NCI-H2107 treated with DMSO at 0.1 percent for 48 hours (cell line): Measurements from ENCODE around the gene EFR3B.
"Not testable (repeated sequence)": the region's sequence is repeated elsewhere in the genome, so short reads cannot be mapped to it uniquely, and the experiment has no call there.

ENCODE experiments used
- DNase-seq: peaks from one replicate; lab custom pipeline; 2025; ENCODE audit not compliant: unreplicated experiment; lab: John Stamatoyannopoulos, UW

Gene EFR3B

DNA sequence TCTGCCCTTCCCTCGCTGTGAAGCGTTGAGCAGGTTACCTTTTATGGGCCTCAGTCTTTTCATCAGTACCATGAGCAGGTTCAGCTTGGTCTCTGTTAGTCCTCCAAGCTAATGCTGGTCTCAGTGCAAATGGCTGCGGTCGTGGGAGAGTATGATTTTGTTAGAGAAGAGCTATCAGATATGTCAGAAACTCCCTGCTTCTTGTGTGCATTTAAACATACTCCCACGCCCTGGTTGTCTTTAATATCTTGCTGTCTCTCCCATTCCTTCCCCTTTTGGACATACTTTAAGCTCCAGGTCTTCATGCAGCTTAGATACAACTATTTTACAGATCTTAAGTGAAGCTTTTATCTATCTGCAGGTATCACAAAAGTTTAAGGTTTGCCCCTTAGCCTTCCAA, 62.9 kb downstream of the EFR3B start:
- no peak for DNase-seq

DNA sequence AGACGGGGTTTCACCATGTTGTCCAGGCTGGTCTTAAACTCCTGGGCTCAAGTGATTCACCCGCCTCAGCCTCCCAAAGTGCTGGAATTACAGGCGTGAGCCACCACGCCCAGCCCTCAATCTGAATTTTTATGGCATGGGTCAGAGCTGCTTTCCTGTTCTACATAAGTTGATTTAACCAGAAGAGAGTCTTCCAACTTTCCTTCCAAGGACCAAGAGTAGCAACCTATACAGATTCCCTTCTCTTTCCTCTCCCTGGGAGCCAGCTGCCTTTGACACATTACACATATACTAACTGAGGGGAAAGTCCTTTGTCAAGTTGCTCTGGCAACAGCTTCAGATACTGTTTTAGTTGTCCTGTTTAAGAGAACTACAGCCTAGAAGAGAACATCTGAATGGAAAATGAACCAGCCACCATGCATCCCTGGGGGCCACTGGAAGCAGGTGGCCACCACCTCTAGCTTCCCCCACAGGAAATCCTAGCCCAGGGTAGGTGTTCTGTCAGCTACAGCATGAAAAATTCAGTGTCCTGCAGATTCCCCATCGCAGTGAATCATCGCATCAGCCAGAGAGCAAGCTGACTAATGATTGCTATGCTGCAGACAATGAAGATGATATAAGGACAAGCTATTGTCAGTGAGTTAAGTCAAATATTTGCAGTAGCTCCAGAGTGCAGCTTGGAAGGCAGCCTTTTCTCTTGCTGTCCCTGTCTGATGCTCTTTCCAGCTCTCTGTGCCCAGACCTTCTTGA, 63.6 kb downstream of the EFR3B start:
- peak; percentile 20 for DNase-seq

DNA sequence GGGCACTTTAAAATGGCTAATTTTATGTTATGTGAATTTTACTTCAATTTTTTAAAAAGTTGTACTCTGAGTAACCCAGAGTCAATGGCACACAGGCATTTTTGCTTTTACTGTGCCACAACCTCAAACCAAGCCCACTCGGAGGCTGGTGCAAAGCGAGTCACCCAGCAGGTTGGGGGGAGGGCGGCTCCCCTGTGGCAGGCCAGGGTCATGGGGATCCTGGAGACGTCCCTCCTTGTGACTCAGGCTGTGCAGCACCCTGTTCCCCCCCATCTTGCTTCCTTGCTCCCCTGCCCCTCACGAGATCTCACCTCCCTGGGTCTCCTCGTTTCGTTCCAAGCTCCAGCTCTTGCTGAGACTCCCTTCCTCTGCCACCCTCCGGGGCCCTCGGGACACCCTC, 67.9 kb downstream of the EFR3B start:
- no peak for DNase-seq

DNA sequence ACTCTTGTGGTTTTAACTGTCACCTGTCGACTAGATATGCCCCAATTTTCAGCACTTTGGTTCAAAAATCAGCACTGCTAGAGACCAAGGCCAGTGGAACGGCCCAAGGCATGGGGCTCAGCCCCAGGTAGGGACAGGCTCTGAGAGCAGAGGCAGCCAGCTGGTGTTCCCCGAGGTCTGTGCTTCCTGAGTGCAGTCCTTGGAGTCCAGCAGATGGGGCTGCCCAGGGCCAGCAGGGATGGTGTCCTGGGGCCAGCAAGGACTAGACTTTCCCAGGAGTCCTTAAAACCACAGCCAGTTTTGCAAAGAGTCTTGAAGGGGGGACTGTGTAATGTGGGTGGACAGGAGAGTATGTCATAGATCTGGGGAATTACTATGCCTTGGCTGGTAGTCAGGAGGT, 70.2 kb downstream of the EFR3B start:
- DNase-seq, result no peak

DNA sequence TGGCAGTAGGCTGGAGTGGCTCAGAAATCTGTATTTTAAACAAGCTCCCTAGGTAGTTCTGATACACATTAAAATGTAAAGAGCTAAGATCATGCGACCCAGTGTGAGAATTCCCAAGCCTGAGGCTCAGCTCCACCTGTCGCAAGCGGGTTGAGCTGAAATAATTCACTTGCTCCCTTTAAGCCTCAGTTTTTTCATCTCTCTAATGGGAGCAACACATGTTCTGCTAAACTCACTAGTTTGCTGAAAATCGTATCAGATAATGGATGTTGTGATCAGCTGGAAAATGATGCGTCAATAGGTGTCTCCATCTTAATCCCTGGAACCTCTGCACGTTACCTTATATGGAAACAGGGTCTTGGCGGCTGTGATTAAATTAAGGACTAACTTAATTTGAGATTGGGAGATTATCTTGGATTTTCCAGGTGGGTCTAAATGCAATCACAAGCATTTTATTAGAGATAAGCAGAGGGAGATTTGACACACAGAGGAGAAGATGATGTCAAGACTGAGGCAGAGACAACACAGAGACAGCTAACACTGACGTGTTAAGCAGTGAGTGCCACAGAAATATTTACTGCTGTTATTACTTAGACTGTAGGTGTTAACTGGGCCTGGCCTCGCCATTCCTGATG, 73.5 kb downstream of the EFR3B start:
- DNase-seq, result no peak

DNA sequence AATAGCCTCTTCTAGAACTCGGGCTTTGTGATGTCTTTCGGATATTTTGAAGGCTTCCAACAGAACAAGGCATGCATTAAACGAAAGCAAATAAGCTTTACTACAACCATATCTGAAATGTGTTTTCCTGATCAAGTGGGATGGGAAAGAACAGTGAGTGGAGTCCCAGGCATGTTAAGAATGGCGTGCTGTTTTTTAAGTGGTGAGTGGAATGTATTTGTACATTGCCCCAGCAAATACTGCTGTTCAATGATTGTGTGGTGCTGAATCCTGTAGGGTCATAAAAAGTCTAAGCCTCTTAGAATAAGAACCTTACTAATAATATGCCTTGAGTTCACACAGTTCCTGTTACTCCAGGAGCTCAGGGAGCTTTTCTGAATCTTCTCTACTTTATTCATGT, 74.0 kb downstream of the EFR3B start:
- no peak for DNase-seq

DNA sequence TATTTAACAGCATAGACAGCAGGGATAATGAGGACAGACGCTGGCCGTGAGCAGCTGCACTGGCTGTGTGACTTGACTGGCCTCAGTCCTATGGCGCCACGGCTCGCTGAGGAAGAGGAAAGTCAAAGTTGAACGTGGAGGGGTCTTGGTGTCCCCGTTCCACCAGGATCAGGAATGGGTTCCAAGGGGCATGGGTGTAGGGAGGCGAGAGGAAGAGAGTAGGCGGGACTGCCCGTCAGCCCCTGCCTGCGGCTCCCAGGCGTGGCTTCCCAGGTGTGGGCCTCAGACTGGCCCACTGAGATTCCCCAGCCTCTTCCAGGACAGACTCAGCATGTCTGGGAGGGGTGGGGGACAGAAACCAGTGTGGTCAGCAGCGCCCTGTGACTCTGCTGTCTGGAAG, 75.1 kb downstream of the EFR3B start:
- DNase-seq, result no peak

DNA sequence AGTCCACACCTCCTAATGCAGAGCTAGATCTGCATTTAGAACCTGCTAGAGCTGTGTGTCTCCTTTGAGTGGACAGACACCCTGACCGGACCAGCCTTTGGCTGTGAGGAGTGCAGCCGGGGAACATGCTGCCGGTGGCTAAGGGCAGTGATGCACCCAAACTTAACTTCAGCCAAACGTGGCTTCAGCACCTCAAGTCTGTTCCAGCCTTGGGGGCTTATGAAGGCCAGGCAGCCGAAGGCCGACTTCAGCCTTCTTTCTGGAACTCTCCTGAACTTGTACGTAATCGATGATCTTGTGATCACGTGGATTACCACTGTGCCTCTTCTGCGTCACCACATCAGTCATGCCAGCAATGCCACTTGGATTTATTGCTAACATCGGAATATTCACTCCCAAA, 77.4 kb downstream of the EFR3B start:
- DNase-seq, result no peak

DNA sequence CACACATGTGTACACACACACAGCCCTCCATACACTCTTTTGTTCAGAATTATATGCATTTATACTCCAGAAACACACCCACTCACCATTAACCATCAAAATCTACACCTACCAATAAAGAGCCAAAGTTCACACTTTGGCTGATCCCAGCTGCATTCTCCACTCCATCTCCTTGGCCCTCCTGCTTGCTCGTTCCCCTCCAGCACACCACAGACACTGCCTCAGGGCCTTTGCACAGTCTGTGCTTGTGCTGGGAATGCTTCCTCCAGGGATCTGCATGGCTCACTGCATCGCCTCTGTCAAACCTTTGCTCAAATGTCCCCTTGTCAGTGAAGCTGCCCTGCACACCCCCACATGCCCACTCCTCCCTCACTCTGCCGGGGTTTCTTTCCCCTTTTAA, 80.5 kb downstream of the EFR3B start:
- DNase-seq, result no peak

DNA sequence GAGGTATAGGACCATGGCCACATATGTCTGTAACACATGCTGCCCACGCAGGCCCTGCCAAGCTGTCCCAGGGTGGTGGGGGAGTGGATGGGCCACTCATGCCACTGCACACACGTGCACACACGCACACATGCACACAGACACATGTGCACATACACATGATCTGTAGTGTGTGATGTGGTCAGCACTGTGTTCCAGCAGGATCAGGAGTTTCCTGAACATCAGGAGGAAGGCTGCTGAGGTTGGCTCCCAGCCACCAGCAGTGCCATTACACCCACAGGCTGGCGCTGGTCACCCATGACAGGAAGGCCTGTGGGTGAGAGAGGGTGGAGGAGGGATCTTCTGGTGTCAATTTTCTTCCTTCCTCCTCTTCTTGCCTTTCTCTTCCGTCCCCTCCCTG, 81.8 kb downstream of the EFR3B start:
- DNase-seq, result no peak

DNA sequence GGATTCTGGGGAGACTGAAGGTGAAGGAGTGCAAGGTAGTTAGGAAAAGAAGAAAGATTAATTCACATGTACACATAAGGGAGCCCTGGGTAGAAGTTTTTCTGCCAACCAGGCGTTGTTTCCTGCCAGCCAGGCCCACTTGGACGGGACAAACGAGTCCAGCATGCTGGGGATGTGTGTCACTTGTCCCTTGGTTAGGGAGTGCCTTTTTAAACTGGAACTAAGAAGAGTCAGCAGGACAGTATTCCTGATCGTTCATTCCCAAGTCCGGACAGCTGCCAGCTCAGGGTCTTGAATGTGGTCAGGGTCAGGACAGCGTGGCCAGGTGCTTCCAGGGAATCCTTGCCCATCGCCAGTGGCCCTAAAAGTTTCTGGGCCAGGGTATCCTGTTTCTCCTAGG, 83.3 kb downstream of the EFR3B start:
- DNase-seq, result no peak

DNA sequence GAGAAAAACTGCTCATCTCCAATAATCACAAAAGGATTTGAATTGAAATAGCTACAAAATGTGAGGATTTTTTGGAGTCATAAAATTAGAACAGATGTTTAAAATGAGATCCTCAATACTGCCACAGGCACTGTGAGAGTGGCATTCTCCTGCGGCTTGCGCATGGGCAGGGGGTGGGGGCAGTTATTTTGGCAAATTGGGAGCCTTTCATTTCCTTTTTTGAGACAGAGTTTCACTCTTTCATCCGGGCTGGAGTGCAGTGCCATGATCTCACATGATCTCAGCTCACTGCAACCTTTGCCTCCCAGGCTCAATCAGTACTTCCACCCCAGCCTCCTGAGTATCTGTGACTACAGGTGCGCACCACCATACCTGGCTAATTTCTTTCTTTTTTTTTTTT, 84.1 kb downstream of the EFR3B start:
- no peak for DNase-seq

DNA sequence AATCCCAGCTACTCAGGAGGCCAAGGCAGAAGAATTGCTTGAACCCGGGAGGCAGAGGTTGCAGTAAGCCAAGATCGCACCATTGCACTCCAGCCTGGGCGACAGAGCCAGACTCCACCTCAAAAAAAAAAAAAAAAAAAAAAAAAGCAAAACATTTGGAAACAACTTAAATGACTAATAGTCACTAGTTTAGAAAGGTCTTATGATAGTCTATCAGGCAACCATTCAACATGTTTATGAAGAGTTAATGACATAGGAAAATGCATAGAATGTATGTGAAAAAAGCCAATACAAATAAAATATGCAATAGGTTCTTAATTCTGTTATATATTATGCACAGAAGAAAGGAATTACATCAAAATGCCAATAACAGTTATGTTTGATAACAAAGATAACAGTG, 85.2 kb downstream of the EFR3B start:
- not testable (repeated sequence) for DNase-seq

DNA sequence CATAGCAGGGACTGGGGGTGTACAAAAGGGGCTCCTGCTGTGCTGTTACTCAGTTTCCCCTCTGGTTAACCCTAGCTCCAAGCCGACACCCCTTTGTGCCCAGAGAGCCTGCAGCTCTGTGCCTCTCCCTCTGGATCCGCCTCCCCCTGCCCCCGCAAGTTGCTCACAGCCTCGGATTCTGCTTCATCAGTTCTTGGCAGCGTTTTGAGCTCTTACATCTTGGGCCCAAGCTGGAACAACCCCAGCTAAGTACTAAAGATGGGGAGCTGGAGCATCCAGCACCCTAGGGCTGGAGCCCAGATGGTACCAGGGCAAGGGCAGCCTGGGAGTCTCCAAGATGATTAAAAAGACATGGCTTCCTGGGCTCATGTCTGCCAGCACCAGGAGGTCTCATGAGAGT, 85.8 kb downstream of the EFR3B start:
- DNase-seq, result no peak

DNA sequence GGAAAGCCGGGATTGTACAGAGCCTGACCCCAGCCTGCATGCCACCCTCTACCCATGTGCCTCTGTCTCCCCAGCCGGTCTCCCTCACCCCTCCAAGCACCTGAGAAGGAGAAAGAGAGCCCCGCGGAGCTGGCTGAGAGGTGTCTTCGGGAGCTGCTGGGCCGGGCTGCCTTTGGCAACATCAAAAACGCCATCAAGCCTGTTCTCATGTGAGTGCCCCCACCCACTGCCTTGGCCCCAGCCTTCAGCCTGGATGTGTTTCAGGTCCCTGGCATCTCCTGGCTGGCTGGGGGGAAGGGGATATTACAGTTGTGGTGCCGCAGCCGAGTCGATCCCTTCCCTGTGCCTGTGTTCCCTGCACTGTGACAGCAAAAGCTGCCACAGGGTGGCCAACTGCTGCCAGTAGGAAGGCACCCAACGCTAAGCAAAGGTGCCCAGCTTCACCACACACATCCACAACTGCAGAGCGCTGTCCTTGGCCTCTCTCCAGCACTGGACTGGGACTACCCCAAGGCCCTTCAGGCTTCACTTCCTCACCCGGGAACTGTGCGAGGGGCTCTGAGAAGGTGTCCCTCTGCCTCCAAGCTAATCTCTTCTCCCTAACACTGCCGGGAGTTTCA, 88.1 kb downstream of the EFR3B start:
- no peak for DNase-seq

DNA sequence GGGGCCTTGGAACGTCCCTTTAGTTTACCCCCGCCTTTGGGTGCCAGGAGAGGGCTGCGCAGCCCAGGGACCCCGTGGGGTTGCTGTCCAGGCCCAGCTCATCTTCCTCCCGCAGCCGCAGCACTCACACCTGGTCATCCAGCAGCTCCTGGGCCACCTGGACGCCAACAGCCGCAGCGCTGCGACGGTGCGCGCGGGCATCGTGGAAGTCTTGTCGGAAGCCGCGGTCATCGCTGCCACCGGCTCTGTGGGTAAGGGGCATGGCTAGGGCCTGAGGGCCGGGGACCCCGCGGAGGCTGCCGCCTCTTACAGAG, 89.3 kb downstream of the EFR3B start:
- DNase-seq, result no peak

DNA sequence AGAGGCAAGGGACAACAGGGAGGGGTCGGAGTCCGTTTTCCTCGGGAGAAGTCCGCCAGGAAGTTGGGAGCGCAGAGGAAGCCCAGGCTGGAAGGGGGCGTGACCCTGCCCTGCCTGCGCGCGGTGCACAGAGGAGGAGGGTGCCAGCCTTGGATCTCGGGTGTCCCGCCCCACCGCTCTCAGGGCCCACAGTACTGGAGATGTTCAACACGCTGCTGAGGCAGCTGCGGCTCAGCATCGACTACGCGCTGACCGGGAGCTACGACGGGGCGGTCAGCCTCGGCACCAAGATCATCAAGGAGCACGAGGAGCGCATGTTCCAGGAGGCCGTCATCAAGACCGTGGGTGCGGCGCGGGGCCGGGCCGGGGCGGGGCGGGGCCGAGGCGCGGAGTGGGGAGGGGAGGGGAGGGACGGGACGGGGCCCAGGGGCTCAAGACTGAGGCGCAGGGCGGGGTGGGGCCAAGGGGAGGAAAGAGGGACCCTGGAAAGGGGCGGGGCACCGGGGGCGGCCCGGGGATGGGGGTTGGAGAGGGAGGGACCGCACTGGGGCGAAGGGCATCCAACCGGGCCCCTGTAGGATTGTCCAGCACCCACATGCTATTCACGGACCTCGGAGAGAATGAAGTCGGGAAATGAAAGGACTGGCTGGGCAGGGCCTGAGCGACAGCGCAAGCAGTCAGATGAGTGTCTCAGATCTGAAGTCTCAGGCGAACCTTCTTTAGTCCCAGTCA, 89.9 kb downstream of the EFR3B start:
- no peak for DNase-seq

DNA sequence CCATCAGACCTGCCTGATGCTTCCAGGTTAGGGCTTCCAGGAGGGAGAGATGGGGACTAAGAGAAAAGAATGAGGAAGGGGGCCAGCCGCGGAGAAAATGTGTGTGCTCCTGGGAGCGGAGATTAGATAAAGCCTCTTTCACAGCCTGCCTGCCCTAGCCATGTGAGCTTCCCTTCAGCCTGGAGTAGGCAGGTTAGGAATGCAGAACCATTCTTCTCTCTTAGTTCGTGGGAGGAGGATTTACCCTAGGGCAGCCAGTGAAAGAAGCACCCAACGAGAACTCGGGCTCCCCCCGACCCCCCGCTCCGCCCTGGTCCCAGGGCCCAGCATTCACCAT, 90.4 kb downstream of the EFR3B start:
- no peak for DNase-seq

DNA sequence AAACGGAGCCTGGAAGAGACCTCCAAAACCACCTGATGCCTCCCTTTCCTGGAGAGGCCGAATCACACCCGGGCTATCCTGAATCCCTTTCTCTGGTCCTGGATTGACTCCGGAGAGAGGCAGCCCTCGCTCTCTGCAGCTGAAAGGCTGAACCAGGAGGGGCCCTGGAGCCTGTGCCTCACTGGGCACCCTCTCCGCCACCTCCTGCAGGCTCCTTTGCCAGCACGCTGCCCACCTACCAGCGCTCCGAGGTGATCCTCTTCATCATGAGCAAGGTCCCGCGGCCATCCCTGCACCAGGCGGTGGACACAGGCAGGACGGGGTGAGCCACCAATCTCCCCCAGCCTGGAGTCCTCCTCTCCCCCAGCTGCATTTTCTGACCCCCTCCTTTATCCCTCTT, 90.8 kb downstream of the EFR3B start:
- no peak for DNase-seq

DNA sequence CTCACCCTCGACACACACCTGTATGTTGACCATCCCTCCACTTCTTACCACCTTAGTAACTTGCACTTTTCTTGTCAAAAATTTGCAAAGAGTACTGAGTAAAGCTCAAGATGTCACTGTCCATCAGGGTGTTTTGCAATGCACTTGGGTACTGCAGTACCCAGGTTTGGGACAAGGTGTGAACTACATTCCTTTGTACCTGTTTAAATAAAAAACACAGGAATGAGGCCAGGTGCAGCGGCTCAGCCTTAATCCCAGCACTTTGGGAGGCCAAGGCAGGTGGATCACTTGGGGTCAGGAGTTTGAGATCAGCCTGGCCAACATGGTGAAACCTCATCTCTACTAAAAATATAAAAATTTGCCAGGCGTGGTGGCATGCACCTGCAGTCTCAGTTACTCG, 98.7 kb downstream of the EFR3B start:
- DNase-seq, result not testable (repeated sequence)

DNA sequence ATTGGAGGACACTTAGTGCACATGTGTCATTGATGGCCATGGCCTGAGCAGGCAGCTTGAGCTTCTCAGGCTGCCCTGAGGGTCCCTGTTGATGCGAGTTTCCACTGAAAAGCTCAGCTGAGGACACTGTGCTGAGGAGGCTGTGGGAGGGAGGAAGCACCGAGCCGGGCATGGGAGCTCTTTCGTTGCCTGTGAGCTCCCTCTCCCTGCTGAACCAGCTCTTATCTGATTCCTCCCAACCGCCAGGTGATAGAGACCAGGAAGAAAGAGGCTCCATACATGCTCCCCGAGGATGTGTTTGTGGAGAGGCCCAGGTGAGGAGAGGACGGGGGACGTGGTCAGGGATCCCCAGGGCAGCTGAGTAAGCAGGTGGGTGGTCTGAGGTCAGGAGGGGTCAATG, 99.2 kb downstream of the EFR3B start:
- DNase-seq, result no peak

DNA sequence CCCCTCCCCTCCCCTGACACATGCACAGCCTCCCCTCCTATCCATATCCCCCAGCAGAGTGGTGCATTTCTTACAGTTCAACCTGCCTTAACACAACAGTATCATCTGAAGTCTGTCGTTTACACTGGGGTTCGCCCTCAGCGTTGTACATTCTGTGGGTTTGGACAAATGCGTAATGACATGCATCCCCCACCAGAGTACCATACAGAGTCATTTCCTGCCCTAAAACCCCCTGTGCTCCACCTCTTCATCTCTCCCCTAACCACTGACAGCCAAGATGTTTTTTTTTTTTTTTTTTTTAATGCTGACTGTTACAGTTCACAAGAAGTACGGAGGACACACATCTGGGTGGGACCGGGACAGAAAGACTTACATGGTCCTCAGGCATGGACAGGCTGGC, 103.9 kb downstream of the EFR3B start:
- DNase-seq, result no peak
